Panc1 (cell line): ENCODE measurements around the gene RPL35. TPM values are rescaled to one million over a fixed set of nuclear protein-coding genes. Genes with fewer than 3 reads are reported as not detected.
"Not testable (repeated sequence)": the region's sequence is repeated elsewhere in the genome, so short reads cannot be mapped to it uniquely, and the experiment has no call there.

Experiments used
- ATAC-seq: fragments of 200-7000 bp; cut with Tn5 transposase; 2 replicates; pipeline ENCODE4 v1.9.1; 2020; ENCODE audit warnings: mild to moderate bottlenecking, moderate library complexity
- BruUV-seq: library from RNA; stranded (reverse); fragments of 400-500 nt; replicated peaks from 2 replicates; lab custom pipeline; 2021; lab: Mats Ljungman, UMichigan
- CTCF ChIA-PET: fragments of 300-600 bp; sonication (Branson Sonifier 250); formaldehyde crosslinking; loops from one replicate; lab custom pipeline; 2022; ENCODE audit warnings: antibody characterized with exemption; lab: Charles Lee
- POLR2A ChIA-PET: fragments of 300-600 bp; sonication (Branson Sonifier 250); formaldehyde crosslinking; loops from one replicate; lab custom pipeline; 2022; ENCODE audit warnings: antibody characterized with exemption; lab: Charles Lee
- DNase-seq: peaks from one replicate; pipeline ENCODE4 v3.0.0-alpha.2; 2010; ENCODE audit warnings: low read depth, low spot score
- H3K27ac ChIP-seq: 2 replicates; pipeline ENCODE4 v1.5.1; 2011; ENCODE audit warnings: mild to moderate bottlenecking, low read length, inconsistent platforms
- H3K27me3 ChIP-seq: fragments of 200-500 bp; sonication (Bioruptor generic); 2 replicates; pipeline ENCODE4 v1.6.0; 2014; ENCODE audit warnings: low read length, inconsistent platforms; ENCODE audit not compliant: control insufficient read depth, insufficient read depth
- H3K36me3 ChIP-seq: fragments of 200-500 bp; sonication (Bioruptor generic); 2 replicates; pipeline ENCODE4 v1.5.1; 2014; ENCODE audit warnings: inconsistent platforms, mild to moderate bottlenecking, low read length, moderate library complexity; ENCODE audit not compliant: control insufficient read depth, insufficient read depth
- H3K4me1 ChIP-seq: 2 replicates; pipeline ENCODE4 v1.5.1; 2011; ENCODE audit warnings: inconsistent platforms, mild to moderate bottlenecking, low read length, moderate library complexity; ENCODE audit not compliant: control insufficient read depth, insufficient read depth
- H3K4me3 ChIP-seq, 2 experiments: 2 replicates each; pipeline ENCODE4 v1.5.1; 2011 to 2012; ENCODE audit warnings: low read depth in 2 of 2, low read length in 2 of 2, mild to moderate bottlenecking in 2 of 2, inconsistent platforms in 1 of 2, moderate library complexity in 1 of 2
- H3K9me3 ChIP-seq: fragments of 200-500 bp; sonication (Bioruptor generic); 2 replicates; pipeline ENCODE4 v1.5.1; 2014; ENCODE audit warnings: low read depth, mild to moderate bottlenecking, inconsistent platforms, low read length, moderate library complexity; ENCODE audit not compliant: control insufficient read depth, insufficient read depth
- CTCF ChIP-seq: fragments of 450-650 bp; IDR thresholded peaks from 2 replicates; pipeline ENCODE4 v1.5.1; 2017; ENCODE audit warnings: mild to moderate bottlenecking
- POLR2AphosphoS5 ChIP-seq: IDR thresholded peaks from 2 replicates; pipeline ENCODE4 v1.6.1; 2012; ENCODE audit warnings: mild to moderate bottlenecking, low read depth, low read length, moderate library complexity
- REST ChIP-seq, 2 experiments: IDR thresholded peaks; 2 replicates each; pipeline ENCODE4 v1.6.1; 2011 to 2012; ENCODE audit warnings: low read depth in 2 of 2, control low read depth in 1 of 2, low read length in 1 of 2, mild to moderate bottlenecking in 1 of 2, moderate library complexity in 1 of 2; ENCODE audit not compliant: insufficient read depth in 1 of 2
- SIN3A ChIP-seq: IDR thresholded peaks from 2 replicates; pipeline ENCODE4 v1.6.1; 2012; ENCODE audit warnings: low read depth, mild to moderate bottlenecking, low read length, moderate library complexity, borderline replicate concordance; ENCODE audit not compliant: insufficient read depth
- TCF7L2 ChIP-seq: IDR thresholded peaks from 2 replicates; pipeline ENCODE4 v1.6.1; 2011; ENCODE audit warnings: mild to moderate bottlenecking, low read depth, low read length, inconsistent platforms
- in situ Hi-C: cut with HindIII; loops from 2 replicates; pipeline ENCODE4 v1.10.0; 2016; ENCODE audit warnings: low sequenced_read_pairs, low pct_unique_long_range_greater_than_20kb
- intact Hi-C: fragments of 100-400 bp; cut with micrococcal nuclease; formaldehyde crosslinking; loops from one replicate; pipeline ENCODE4 v1.10.0; 2022; ENCODE audit not compliant: unreplicated experiment
- total RNA-seq: library from RNA; stranded (reverse); gene quantifications from one replicate; pipeline ENCODE4 v1.2.1, GENCODE V29; 2021; ENCODE audit not compliant: unreplicated experiment

The RPL35 gene
- total RNA-seq, 1 experiment from 2014 or later, result 758 TPM

GRCh38 chr9:124846969-124847368, 14.8 kb downstream of the RPL35 start:
- in situ Hi-C loops (no loop called here), intact Hi-C loops (no loop called here)
- H3K36me3 ChIP-seq, result no peaks in the 10 kb centered on the region
- H3K4me3 ChIP-seq, result no peak overlapping the region
- CTCF ChIA-PET, result no interaction called here
- ATAC-seq, result no peak
- no peaks in the 10 kb centered on the region for H3K27me3 ChIP-seq
- H3K4me1 ChIP-seq, result no peaks in the 10 kb centered on the region
- H3K27ac ChIP-seq, result no peak overlapping the region
- TF ChIP-seq SIN3A (no peak), CTCF (no peak)
- no TSS peak for BruUV-seq
- no peak for DNase-seq
- POLR2A ChIA-PET, result no interaction called here
- H3K9me3 ChIP-seq, result no peaks in the 10 kb centered on the region

- DNase-seq, H3K4me1 ChIP-seq, ATAC-seq, H3K9me3 ChIP-seq, BruUV-seq, in situ Hi-C loops, H3K4me3 ChIP-seq, H3K27ac ChIP-seq, POLR2A ChIA-PET, H3K27me3 ChIP-seq, H3K36me3 ChIP-seq, intact Hi-C loops: not testable (repeated sequence)
- CTCF ChIA-PET, result interaction anchor here (1.1 kb wide), 1 partner anchor 74 kb away, joined by 5 read pairs; no protein-coding TSS in a partner anchor
Measured at GRCh38 chr9:124846467-124846866, 15.3 kb downstream of the RPL35 start.

GRCh38 chr9:124844291-124844690, 17.5 kb downstream of the RPL35 start:
- in situ Hi-C loops (no loop called here), intact Hi-C loops (no loop called here)
- DNase-seq (no peak), ATAC-seq (no peak)
- H3K4me1 ChIP-seq, result no peaks in the 10 kb centered on the region
- TF ChIP-seq SIN3A, result no peak
- TF ChIP-seq POLR2AphosphoS5, result no peak
- TF ChIP-seq TCF7L2, result no peak
- no peak for TF ChIP-seq REST (IDR thresholded peaks at IDR 0.05; ENCODE audit: insufficient read depth in 1 of 2, low read depth in 2 of 2, low read length in 1 of 2)
- TF ChIP-seq CTCF, result no peak
- POLR2A ChIA-PET, result interaction anchor here (0.6 kb wide), 1 partner anchor 48 kb away, joined by 3 read pairs; no protein-coding TSS in a partner anchor
- BruUV-seq, result no TSS peak
- no peak overlapping the region for H3K27ac ChIP-seq
- no peak overlapping the region for H3K4me3 ChIP-seq
- CTCF ChIA-PET, result no interaction called here
- no peaks in the 10 kb centered on the region for H3K9me3 ChIP-seq
- H3K36me3 ChIP-seq, result no peaks in the 10 kb centered on the region
- no peaks in the 10 kb centered on the region for H3K27me3 ChIP-seq
